8988T (cell line): ENCODE measurements around the gene MRGPRF.

Source experiments
- DNase-seq: peaks from one replicate; pipeline ENCODE4 v3.0.0; 2011

MRGPRF gene

DNA sequence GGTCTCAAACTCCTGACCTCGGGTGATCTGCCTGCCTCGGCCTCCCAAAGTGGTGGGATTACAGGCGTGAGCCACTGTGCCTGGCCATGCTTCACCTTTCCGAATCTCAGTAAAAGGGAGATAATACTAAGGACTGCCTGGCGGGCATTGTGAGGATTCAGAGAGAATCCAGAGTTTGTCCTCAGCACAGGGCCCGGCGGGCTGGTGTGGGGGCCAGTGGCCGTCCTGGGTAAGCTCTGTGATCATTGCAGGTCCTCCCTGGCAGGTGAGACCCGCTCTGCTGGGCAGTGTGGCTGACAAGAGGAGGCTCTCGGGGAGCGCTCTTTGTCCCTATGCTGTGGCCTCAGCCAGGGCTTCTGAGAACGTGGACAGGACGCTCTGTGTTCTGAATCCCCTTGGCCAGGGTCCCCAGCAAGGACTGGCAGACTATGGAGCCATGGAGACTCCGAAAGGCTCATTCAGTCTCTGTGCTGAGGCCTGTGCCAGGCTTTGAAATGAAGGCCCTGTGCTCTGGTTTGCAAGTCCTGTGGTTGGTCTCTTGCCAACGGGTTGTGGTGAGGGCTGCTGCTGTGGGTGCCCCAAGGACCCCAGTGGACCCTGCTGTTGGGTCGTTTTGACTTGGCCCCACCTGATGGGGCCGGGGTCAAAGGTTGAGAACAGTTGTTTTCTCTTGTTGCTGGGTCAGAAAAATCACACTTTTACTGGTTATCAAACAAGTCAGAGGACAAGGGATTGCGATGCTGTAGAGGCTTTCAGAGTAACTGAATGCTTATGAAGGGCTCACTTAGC, 37.7 kb upstream of the MRGPRF start:
- no peak for DNase-seq

DNA sequence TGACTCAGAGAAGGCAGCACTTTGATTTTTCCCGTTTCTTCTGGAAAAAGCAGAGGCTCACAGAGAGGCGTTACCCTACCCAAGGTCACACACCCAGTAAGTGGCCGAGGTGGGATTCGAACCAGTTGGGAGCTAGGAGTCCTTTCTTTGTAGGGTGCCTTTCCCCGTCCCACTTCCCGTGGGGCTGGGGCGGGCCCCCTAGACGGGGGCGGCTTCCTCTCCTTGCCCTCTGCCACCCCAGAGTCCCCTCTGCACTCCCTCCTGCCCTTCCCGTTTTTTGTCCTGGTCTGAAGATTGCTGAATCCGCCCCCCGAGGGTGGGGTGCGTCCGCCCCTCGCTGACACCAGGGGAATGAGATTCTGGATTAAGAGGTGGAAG, 36.4 kb upstream of the MRGPRF start:
- no peak for DNase-seq

DNA sequence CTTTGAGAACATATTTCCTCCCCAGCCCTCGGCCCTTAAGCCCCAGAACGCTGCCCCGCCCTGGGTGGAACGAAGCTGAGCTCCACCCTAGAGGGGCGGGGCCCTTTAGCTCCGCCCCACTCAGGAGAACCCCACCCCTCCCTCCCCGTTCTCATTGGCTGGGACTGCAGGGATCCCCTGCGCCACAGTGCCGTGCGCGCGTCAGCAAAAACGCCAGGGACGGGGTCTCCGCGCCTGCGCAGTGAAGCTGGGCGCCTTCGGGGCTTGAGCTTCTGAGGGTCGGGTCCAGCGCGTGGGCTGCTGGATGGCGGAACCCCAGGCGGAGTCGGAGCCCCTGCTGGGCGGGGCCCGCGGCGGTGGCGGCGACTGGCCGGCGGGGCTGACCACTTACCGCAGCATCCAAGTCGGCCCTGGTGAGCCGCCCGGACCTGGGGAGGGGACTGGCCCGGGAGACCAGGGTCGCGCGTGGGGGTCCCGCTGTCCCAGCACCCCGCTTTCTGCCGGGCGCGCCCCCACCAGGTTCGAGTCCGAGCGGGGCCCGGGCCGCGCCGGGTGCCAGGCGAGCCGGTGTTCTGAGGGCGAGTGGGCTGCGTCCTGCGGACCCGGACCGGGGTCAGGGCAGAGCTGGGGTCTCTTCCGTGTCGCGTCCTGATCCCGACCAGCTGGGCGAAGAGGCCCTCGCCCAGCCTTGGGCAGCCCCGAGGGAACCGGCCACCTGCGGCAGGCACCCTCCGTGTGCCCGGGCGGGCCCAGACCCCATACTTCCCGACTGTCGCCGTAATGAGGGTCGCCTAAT, 35.8 kb upstream of the MRGPRF start, which contains the start of gene TPCN2:
Gene TPCN2 (plus strand): TSS at position 239 of the 796 bp plus-strand sequence. CDS start 66 bp downstream, at position 305.
- DNase-seq, result peak; percentile 100

DNA sequence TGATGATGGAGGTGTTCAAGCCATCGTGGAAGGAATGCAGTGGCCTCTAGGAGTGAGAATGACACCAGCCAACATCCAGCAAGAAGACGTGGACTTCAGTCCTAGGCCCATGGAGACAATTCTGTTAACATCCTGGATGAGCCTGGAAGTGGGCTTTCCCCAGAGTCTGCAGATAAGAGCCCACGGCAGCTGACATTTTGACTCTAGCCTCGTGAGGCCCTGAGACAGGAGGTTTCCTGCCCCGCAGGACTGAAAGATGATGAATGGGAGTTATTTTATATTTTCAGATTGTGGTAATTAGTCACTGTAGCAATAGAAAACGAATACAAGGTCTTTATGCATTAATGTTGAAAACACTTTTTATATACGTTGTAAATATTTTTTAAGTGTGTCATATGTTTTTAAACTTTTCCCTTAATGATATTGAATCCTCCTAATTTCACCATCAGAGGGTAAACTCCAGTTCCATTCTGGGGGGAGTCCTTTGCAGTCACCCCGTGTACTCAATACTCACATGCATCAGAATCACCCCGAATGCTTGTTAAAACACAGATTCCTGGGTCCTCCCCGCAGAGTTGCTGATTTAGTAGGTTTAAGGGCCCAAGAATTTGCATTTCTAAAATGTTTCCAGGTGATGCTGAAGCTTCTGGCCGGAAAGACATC, 35.1 kb upstream of the MRGPRF start:
- no peak for DNase-seq

DNA sequence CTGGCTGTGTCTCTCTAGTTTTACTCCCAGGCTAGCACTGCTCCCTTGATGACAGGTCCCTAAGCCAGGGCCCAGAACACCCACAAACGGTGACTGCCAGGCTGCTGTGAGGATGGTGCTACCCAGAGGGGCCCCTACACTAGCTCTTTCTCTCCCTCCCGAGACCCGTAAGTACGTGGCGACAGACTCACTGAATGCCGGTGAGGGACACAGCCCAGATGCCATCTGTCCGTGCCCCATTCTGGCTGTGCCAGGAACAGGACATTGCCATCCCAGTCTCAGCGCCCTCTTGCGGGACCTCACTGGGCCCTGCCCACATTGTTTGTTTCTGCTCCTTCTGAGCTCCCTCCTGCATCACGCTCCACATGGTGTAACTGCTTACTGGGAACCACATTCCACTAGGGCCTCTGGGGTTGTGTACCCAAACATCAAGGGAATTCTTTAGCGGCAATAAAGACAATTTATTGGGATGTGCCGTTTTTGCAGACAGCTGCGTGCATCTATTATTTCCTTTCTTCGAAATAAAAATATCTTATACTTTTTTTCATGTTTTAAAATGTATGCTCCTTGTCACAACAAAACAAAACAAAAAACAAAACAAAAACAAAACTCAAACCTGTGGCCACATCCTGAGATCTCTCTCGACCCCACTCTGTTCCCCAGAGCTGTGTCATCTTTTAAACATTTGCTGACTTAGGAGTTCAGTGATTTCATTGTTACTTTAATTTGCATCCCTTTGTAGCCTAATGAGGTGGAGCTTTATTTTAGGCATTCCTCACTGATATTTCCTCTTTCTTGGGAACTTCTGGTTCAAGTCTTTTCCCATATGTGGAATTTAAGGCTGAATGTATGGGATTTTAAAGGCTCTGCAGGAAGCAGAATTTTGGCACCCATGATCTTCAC, 31.3 kb upstream of the MRGPRF start:
- peak; percentile 83 for DNase-seq

DNA sequence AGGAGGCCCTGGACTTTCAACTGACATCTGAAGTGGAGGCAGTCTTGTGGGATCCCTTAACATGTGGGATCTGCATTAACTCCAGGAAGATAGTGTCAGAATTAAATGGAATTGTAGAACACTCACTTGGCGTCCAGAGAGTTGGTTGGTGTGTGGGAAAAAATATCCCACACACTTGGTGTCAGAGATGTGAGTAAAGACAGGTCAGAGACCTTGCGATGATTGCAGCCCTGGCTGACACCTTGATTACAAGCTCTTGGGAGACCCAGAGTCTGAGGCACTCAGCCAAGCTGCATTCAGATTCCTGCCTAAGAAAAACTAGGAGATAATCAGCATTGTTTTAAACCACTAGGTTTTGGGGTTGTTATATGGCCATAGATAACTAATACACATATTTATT, 28.5 kb upstream of the MRGPRF start:
- no peak for DNase-seq

DNA sequence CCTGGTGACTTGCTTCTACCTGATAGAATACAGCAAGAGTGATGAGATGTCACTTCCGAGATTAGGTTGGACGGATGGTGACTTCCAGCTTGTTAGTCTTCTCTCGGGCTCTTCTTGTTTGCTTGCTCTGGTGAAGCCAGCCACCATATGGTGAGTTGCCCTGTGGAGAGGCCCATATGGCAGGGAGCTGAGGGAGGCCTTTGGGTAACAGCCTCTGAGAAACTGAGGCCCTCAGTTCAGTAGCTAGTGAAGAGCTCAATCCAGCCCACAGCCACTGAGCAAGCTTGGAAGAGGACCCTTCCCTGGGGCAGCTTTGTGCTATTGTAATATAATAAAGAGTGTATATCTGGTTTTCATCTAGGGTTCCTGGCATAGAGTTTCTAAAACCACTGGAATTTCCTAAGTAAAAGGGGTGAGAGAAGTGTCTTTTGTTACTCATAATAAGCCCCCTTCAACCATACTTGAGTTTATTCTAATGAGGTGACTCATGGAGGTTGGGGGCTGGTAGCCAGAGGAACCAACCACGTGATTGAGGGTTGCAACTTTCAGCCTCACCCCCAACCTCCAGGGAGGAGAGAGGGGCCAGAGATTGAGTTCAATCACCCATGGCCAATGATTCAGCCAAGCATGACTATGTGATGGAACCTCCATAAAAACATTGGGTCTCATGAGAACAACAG, 27.7 kb upstream of the MRGPRF start:
- DNase-seq, result no peak

DNA sequence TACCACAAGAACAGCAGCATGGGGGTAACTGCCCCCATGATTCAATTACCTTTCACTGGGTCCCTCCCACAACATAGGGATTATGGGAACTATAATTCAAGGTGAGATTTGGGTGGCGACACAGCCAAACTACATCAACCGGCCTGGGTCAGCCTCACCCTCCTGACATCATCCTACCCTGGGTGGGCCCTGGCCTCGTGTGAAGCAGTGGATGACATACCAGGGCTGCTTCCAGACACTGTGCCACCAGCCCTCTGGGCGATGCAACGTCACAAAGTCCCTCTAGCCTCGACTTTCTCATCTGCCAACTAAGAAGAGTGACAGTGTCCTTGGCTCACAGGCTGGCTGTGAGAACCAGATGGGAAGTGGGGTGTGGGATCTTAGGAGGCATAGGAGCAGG, 27.0 kb upstream of the MRGPRF start:
- DNase-seq, result no peak

DNA sequence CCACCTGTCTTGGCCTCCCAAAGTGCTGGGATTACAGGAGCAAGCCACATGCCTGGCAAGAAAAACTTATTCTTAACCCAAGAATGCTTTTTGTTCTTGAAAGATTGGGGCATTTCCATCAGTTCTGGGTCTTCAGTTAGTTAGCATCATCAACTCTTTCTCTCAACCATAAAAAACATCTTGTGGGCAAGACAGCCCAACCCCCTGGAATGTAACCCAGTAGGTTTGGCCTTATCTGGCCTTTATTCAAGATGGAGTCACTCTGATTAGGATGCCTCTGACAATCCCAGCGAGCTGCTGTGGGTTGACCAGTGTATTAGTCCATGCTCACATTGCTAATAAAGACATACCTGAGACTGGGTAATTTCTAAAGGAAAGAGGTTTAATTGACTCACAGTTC, 26.5 kb upstream of the MRGPRF start:
- DNase-seq, result no peak

DNA sequence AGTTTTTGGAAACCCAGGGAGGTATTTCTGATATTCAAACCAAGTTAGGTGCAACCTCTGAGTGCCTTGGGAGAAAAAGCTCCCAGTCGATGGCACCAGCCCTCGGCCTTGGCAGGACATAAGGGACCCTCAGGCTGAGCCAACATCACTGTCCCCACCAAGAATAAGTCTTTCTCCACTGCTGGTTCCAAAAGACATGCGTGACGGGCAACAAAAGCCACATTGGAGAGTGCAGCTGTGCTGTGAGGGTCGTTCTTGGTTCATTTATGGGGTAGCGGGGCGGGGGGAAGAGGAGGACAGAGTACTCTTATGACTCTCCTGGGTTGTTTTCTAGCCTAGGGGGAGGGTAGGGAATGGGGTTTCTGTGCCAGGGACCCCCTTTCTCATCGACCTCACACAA, 24.5 kb upstream of the MRGPRF start:
- no peak for DNase-seq

DNA sequence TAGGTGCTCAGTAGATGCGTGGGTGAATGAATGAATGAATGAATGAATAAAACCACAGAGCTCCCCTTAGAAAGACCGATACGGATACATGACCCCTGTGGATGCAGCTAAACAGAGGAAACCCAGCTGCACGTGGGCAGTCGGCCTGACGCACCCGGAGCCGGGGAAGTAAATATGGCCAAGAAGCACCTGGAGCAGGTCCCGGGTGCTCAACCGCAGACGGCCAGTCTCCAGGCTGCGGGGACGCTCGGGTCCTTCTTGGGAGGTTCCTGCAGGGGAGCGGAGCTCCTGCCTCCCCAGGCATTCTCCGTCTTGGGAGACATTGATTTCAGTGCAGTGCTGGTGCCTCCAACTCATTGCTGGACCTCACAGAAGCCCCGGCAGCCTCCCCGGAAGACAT, 24.0 kb upstream of the MRGPRF start:
- DNase-seq, result no peak

DNA sequence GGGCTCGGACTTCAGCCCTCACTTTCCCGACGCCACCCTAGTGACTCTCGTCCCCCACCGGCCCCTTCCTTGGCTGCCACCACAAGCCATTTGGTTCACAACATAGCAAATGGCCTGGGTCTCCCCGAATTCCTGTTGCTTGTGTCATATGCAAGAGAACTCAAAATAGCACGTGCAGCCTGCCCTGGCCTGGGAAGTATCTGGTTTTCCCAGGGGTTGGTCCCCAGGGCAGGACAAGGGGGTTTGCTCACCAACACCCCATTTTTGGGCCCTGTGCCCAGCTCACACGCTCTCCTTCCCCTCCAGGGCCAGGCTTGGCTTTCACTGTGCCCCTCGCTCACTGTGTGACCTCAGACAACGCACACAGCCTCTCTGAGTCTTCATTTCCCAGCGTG, 22.9 kb upstream of the MRGPRF start:
- no peak for DNase-seq

DNA sequence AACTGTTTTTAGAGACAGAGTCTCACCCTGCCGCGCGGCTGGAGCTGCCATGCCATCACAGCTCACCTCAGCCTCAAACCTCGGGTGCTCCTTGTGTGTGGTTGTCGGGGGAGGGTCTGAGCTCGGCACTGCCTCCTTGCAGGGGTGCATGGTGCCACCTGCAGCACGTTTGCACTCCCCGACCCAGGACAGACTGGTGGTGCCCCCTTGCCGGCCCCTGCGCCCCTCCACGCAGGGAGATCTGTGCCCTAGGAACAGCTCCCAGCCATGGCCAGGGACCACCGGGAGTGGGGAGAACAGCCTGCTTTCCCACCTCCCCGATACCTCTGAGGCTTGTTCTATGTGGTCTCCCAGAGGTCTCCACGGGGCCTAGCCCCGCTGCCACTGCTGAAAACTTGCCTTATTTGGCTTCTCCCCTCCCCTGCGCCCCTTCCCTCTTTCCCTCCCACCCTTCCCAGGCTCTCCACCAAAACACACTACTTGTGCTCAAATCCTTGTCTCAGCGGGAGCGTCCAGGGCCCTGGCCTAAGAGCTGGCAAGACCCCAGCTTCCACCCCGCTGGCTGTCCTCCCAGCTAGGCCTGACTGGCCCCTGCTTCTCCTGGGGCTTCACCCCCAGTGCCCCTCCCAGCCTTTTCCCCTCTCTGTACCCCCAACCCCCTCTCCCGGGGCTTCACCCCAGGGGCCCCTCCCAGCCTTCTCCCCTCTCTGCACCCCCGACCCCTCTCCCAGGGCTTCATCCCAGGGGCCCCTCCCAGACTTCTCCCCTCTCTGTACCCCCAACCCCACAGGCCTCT, 22.3 kb upstream of the MRGPRF start:
- DNase-seq, result no peak

DNA sequence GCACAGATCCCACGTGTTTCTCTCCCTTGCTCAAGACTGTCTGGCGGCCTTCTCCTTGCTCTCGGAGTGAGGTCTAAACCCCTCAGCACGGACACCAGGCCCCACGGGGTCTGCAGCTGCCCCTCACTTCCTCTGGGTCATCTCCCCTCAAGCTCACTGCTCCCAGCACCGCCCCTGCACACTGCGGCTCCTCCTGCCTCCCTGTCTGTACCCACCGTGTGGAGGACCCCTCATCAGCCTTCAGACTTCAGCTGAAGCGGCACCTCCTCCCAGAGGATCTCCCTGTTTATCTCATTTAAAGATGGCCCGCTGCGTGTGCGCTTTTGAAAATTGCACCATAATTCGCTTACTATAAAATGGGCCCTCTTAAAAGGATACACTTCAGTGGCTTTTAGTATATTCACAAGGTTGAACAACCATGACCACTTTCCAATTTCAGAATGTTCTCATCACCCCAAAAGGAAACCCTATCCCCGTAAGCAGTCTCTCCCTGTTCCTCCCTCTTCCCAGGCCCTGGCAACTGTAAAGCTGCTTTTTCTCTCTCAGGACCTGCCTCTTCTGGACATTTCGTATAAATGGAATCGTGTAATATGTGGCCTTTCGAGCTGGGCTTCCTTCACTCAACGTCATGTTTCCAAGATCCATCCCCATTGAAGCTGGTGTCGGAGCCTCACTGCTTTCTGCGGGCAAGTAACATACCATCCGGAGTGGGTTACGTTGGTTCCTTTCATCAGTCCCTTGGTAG, 21.2 kb upstream of the MRGPRF start:
- no peak for DNase-seq

DNA sequence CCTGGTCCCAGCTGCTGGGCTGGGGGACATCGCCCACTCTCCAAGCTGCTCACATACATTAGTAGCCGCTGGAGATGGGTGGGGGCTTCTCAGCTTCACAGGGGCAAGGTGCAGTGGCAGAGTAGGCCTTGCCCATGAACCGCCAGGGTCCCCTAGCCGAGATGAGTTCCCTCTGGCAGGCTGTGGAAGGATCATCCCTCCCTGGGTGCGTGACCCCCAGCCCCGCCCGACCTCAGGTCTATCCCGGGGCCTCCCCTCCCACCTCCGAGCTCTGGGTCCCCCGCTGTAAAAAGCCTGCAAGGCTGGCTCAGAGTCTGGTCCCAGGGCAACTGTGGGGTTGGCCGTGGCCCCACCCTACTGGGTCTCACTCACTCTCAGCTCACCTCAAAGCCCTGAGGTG, 20.4 kb upstream of the MRGPRF start:
- no peak for DNase-seq

DNA sequence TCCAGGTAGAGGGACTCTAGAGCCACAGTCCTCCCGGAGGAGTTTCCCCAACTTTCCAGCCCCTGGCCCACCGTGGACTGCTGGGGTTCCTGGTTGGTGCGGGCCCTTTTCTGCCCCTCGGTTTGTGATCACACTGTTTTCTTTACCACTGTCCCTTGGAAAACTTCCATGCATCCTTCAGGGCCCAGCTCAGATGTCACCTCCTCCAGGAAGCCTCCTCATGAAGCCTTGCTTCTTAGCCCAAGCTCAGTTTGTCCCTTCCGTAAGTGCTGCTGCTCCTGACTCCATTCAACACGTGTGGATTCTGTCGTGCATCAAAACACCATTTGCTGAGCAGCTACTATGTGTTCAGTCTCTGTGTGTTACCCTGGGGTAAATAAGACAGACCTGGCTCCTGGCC, 19.8 kb upstream of the MRGPRF start:
- DNase-seq, result no peak

DNA sequence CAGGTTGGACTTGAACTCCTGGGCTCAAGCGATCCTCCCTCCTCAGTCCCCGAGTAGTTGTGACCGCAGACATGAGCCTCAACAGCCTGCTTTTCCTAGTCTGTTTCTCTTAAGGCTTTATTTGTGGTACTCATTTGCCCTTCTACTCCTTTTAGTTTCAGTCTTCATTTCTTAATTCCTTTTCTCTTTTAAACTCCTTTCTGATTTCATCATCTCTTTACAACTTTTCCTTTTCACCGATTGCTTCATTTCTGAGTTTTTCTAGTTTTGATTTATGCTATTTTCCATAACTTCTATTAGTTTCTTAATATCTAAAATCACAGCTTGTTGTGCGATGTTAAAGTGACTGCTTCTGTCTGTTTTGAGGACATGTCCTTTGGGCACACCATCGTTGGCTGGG, 17.3 kb upstream of the MRGPRF start:
- no peak for DNase-seq

DNA sequence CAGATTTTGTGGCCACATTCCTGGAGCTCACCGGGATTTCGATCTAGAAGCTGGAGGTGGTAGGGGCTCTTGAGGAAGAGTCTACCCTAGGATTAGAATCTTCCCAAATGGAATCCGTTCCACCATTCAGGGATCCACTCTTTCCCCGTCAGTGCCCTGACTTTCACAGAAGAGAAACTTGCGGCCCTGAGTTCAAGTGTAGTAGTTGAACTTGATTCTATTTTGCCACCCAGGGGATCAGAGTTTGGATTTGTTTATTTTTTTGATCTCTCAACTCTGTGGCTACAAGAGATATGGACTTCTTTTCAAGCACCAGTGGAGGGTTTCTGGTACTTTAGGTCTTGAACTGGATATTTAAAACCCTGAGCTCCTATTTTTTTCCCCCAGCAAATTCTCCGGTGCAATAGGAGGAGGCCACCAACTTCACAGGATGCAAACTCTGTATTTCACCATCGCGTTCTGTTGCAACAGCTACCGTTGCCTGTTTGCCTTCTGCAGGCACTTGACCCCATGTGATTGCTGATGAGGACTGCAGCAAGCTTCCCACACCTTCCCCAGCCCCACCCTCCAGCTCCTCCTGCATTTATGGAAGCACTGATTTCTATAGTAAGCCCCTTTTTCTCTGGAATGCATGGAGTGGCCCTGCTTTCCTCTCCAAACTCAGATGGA, 14.8 kb upstream of the MRGPRF start:
- no peak for DNase-seq

DNA sequence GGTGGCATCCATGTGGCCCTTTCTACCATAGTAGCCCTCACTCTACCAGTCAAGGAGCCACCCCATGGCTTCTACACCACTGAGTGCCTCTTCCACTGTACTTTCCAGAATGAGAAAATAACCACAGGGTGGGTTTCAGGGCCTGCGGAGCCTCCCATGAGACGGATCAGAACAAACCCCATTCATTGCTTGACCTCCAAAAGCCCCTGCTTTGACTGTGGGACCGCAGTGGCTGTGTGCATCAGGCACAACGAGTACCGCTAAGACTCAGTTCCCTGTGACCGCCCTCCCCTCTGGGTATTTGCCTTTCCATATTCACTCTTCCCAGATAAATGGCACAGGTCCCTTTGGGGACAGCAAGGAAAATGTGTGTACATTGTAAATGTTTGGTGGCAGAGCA, 11.5 kb upstream of the MRGPRF start:
- no peak for DNase-seq

DNA sequence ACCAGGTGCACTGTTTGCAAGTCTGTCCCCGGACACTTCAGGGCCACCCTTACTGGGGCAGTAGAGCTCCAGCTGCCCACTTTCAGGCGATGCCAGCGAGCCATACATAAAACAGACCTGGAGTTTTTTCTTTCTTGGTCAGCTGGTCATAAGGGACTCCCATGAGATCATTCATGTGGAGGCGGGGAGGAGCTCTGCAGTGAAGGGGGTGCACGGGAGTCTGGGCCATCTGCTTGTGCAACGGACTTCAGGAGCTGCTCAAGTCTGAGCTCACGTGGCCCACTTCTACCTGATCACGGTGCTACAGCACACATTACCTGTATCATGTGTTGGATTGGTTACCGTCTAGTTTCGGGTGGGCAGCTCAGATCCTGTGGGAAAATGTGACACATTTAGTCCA, 9.2 kb upstream of the MRGPRF start:
- DNase-seq, result no peak
